Measurements from ENCODE around the gene CANT1.

CANT1 gene

DNA sequence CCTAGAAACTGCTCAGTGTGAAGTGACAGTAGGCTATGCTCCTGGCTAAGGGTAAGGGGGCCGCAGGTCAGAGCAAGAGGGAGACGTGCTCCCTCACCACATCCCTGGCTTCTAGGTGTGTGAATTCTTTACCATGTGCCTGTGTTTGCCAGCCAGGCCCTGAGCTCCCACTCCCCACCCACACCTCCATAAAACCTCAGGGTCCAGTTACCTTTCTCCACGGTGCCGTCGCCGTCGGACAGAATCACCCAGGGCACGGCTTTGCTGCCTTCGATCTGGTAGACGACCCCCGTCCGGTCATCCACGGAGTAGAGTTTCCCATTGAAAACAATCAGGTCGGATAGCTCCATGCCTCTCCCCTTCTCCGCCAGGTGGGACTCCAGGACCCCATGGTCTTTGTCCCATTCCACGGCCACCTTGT, 12.8 kb downstream of the CANT1 start:
- Mint-ChIP-seq H3K27me3 (no peaks in the 10 kb centered on the region), H3K9me3 (no peaks in the 10 kb centered on the region), H3K4me3 (no peak overlapping the region), H3K36me3 (ENCODE audit: insufficient read depth) (peaks cover 39% of the 10 kb centered on the region), H3K27ac (peak overlapping the region in 1 of 2 donors; percentile 55), H3K4me1 (ENCODE audit: low read depth in 2 of 2) (peaks cover 16 to 17% of the 10 kb centered on the region in 2 donors)
- no peak for DNase-seq
- no peak for ATAC-seq (replicated peaks)

DNA sequence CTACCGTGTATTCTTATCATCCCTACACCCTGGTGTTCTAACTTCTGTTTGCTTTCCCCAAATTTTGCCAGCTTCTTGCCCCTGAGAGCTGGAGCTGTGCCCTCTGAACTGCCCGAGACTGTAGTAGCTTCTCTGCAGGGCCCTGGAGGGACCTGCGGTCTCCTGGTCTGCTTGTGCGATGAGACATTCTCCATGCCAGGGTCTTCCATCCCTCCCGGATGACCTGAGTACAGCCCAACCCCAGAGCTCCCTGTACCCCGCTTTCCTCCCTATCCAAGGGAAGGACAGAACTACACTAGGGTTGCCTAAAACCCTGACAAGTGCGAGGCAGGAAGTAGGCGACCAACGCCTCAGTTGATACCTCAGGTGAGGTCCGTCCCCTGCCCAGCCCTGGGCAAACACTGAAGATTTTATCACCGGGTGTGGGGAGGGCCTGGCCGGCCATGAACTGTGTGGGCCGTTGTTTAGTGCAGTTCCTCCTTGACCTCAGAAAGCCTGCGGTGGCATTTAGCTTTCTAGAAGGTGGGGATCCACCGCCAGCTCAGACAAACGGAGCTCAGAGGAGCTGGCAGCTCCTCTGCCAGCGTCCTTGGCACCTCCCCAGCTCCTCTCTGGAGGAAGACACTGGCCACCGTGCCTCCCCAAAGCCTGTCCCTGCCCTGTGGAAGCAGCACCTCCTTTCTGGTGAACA, 13.7 kb downstream of the CANT1 start:
- H3K27me3 Mint-ChIP-seq: no peaks in the 10 kb centered on the region
- H3K9me3 Mint-ChIP-seq: no peaks in the 10 kb centered on the region
- H3K4me3 Mint-ChIP-seq: no peak overlapping the region
- peaks cover 10 to 11% of the 10 kb centered on the region in 2 donors for H3K4me1 Mint-ChIP-seq (ENCODE audit: low read depth in 2 of 2)
- peak overlapping the region; percentile 51 to 62 for H3K27ac Mint-ChIP-seq
- H3K36me3 Mint-ChIP-seq (ENCODE audit: insufficient read depth): peaks cover 39% of the 10 kb centered on the region
- ATAC-seq (replicated peaks): no peak
- DNase-seq: no peak

DNA sequence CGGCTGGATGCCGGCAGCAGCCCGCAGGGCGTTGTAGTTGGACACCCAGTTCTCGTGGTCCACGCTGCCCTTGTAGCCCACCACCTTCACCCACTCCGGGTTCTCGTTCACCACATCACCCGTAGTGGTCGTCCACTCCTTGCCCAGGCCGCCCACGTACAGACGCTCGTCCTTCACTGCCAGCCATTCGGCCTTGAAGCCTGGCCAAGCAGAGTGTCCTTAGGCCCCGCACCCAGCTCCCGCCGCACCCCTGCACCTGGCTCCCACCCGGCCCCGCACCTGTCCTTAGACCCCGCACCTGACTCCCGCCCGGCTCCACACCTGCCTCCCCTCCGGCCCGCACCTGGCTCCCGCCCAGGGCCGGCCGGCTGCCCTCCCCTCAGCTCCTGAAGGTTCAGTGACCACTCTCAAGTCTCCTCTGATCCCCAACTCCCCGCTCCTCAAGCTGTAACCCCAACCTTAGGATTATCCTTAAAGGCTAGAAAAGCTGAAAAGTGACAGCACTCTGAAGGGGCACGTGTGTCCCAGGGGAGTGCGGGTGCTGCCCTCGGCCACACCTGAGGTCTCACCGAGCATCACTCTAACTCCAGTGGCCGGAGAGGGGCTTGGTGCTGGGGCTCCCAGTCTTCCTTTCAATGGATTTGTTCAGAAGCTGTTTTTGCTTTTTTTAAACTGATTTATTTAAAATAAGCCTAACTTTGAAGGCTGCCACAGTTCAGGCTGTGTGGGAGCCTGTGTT, 14.4 kb downstream of the CANT1 start:
- Mint-ChIP-seq H3K4me3 (no peak overlapping the region), H3K4me1 (ENCODE audit: low read depth in 2 of 2) (peaks cover 5 to 7% of the 10 kb centered on the region in 2 donors), H3K36me3 (ENCODE audit: insufficient read depth) (peaks cover 45% of the 10 kb centered on the region), H3K27ac (peak overlapping the region; percentile 51 to 62), H3K27me3 (no peaks in the 10 kb centered on the region), H3K9me3 (no peaks in the 10 kb centered on the region)
- no peak for DNase-seq
- no peak for ATAC-seq (replicated peaks)

DNA sequence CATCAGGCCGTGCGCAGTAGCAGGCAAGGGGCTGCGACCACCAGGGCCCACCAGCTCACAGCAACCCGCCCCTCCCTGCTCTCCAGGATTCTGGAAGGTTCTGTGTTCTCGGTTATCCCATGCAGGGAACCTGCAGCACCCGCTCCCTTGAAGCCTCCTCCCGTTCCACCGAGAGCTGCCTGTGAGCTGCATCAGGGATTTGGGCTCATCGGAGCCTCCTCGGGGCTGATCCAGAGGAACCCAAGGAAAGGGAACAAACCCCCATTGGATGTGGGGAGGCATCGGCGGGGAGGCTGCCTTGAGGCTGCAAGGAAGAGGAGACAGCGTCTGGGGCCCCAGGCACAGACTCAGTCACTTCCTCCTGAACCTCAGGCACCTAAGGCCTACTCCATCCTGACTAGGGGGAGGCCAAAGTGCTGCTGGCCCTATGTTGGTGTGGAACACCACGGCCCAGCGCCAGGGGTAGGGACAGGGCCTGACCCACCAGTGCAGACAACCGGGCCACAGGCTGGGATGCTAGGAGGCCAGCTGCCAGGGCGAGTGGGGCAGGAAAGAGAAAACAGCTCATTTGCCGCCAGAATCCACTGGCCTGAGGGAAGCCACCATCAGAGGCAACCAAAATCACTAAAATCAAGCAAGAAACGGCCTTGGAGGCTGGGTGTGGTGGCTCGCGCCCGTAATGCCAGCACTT, 15.4 kb downstream of the CANT1 start:
- Mint-ChIP-seq H3K4me3 (no peak overlapping the region), H3K36me3 (ENCODE audit: insufficient read depth) (peaks cover 51% of the 10 kb centered on the region), H3K4me1 (ENCODE audit: low read depth in 2 of 2) (peaks cover 5 to 7% of the 10 kb centered on the region in 2 donors), H3K27ac (no peak overlapping the region), H3K9me3 (no peaks in the 10 kb centered on the region), H3K27me3 (no peaks in the 10 kb centered on the region)
- no peak for DNase-seq
- ATAC-seq (replicated peaks): no peak

DNA sequence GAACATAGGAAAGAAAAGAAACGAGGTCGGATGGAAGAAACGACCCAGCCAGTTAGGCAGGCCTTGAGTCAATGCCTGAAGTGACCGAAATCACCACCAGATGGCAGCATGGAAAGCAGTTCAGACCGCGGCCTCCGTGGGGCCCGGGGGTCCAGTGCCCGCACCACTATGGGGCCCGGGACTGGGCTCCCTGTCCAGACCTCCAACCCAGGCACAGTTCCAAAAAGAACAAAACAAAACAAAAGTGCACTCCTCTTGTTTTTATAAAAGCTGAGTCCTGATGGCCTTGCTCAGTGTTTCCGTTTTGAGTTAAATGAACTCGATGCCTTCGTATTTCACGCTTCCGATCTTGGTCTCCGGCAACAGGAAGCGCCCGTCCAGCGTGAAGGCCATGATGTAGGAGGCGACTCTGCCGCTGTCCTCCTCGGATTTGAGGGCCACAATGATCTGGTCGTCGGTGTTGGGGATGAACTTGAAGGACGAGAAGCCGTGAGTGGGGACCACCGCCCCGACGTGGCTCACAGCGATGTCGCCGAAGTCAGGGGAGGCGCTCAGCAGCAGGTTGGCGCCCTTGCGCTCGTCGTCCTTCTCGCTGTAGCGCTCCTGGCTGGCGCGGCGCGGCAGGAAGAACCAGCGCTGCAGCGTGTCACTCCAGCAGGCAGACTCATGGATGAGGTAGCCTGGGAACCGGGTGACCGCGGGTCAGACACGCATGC, 16.2 kb downstream of the CANT1 start:
- Mint-ChIP-seq H3K27me3 (no peaks in the 10 kb centered on the region), H3K36me3 (ENCODE audit: insufficient read depth) (peaks cover 50% of the 10 kb centered on the region), H3K4me1 (ENCODE audit: low read depth in 2 of 2) (peaks cover 5 to 7% of the 10 kb centered on the region in 2 donors), H3K4me3 (no peak overlapping the region), H3K9me3 (no peaks in the 10 kb centered on the region), H3K27ac (no peak overlapping the region)
- ATAC-seq (replicated peaks) (peak; percentile 58), DNase-seq (peak; percentile 31 to 43 (median 35))

DNA sequence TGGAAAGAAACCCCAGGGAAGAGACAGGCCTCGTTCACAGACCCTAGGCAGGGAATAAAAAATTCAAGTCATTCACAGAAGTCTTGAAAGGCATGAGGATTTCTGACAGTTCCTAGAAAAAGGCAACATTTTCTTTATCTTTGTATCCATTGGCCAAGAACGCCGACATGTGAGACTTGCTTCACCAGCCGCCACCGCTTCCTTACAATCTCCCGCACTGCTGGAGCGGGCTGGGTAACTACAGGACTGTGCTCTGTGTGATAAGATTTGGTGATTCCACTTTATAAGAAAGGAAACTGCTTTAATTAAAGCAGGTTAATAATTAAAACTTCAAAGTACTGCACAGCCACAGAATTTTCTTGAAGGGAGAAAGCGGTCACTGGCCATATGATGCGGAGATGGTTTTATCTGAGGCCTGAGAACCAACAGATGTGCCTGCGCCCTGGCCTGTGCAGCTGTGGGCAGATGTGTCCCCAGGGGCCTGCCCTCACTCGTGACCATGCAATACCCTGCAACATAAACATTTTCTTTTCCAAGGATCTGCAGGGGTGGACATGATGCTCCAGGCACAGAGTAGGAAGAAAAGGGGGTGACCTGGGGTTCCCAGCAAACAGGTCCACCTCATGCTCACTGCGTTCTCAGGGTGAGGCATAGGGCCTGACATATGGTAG, 16.9 kb downstream of the CANT1 start:
- Mint-ChIP-seq H3K9me3 (no peaks in the 10 kb centered on the region), H3K27me3 (no peaks in the 10 kb centered on the region), H3K4me3 (no peak overlapping the region), H3K27ac (no peak overlapping the region), H3K4me1 (ENCODE audit: low read depth in 2 of 2) (peaks cover 5 to 7% of the 10 kb centered on the region in 2 donors), H3K36me3 (ENCODE audit: insufficient read depth) (peaks cover 54% of the 10 kb centered on the region)
- no peak for ATAC-seq (replicated peaks)
- DNase-seq: no peak

DNA sequence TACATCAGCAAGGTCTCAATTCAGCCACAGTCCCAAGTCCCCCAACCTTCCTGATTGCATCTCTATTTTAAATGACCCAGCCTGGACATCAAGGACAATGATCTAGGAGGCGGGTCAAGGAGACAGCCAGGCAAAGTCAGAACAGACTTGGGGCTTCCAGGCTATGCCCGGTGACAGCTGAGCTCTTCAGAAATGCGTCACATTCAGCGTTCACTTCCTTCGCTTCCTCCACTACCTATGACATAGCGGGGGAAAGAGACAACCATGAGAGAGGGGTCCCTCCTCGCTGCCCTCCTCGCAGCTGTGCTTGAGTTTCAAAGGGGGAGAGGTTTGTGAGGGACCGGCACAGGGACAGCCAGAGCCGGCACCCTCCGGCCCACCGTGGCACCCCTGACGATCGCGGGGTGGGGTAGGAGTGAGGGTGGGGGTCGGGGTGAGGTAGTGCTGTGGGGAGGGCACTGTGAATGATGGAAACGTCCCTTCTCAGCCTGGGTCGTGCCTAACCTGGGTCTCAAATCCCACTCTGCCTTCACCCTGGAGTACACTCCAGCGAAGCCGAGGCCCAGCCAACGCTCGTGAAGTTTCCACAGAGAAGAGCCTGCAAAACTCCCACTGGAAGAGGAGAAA, 17.5 kb downstream of the CANT1 start:
- H3K27me3 Mint-ChIP-seq: no peaks in the 10 kb centered on the region
- H3K4me1 Mint-ChIP-seq (ENCODE audit: low read depth in 2 of 2): peaks cover 5 to 8% of the 10 kb centered on the region in 2 donors
- H3K4me3 Mint-ChIP-seq: no peak overlapping the region
- H3K9me3 Mint-ChIP-seq: no peaks in the 10 kb centered on the region
- peaks cover 51% of the 10 kb centered on the region for H3K36me3 Mint-ChIP-seq (ENCODE audit: insufficient read depth)
- no peak for DNase-seq
- no peak overlapping the region for H3K27ac Mint-ChIP-seq
- ATAC-seq (replicated peaks): no peak

DNA sequence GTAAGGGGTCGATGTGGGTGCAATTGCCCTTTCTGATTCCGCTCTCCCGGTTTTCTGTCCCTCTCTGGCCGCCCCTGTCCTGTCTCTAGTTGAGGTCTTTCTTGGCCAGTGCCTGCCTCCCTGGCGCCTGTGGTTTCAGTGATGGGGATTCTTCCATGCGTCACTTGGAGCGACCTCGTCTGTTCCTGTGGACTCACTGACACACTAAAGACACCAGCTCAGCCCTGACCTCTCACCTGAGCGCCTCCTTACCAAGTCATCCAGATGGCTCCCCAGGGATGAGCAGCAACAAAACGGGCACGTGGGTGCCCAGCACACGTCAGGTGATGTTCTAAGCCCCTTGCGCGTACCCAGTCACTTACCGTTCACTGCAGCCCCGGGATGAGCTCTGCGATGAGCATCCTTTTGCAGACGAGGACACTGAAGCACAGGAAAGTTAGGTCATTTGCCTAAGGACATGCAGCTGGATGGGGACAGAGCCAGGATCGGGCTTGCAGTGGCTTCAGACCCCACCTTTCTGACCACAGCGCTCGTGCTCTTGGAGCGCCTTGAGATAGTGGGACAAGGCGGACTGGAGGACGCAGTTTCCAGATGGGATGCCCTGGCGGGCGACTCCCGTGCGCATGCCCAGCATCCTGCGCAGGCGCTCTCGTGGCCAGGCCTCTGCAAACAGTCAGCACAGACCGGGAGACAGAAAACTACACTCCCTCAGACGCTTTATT, 18.4 kb downstream of the CANT1 start:
- ATAC-seq (replicated peaks) (no peak), DNase-seq (no peak)
- peaks cover 47% of the 10 kb centered on the region for H3K36me3 Mint-ChIP-seq (ENCODE audit: insufficient read depth)
- H3K4me3 Mint-ChIP-seq: no peak overlapping the region
- no peaks in the 10 kb centered on the region for H3K27me3 Mint-ChIP-seq
- no peak overlapping the region for H3K27ac Mint-ChIP-seq
- H3K4me1 Mint-ChIP-seq (ENCODE audit: low read depth in 2 of 2): peaks cover 11 to 16% of the 10 kb centered on the region in 2 donors
- no peaks in the 10 kb centered on the region for H3K9me3 Mint-ChIP-seq

DNA sequence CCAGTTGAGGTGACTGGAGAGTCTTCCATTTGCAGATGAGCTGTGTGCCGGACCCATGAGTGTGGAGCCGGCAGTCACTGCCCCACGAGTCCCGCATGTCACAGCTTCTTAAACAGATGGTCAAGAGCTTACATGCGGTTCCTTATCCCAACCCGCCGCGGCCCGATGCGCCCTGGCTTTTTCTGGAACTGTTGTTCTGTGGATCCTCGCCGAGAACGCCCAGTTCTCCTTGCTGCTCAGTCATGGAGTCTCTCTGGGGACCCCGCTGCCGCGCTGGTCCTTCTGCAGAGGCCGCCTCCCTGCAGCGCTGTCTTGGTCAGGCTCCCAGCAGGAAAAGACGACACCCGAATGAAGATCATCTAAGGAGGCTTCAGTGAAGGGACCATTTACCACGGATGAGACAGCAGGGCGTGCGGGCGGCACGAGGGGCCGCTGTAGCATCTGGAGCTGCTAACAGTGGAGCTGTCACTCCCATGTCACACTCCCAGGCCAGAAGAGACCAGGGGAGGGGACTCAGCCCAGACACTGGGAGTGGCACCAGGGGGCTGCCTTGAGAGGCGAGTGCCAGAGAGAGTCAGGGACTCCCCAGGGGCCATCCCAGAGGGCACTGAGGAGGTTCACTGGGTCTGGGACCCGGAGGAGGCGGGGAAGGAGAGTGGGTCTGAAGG, 19.1 kb downstream of the CANT1 start:
- H3K27ac Mint-ChIP-seq: peak overlapping the region in 1 of 2 donors; percentile 46

DNA sequence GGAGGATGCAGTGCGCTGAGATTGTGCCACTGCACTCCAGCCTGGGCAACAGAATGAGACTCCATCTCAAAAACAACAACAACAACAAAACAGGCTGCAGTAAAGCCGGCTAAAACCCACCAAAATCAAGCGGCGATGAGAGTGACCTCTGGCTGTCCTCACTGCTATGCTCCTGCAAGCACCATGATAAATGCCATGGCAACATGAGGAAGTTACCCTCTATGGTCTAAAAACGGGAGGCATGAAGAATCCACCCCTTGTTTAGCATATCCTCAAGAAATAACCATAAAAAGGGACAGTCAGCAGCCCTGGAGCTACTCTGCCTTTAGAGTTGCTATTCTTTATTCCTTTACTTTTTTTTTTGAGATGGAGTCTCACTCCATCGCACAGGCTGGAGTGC, 21.4 kb downstream of the CANT1 start:
- no peaks in the 10 kb centered on the region for H3K9me3 Mint-ChIP-seq
- no peak overlapping the region for H3K4me3 Mint-ChIP-seq
- no peak for DNase-seq
- H3K36me3 Mint-ChIP-seq (ENCODE audit: insufficient read depth): peaks cover 34% of the 10 kb centered on the region
- H3K27me3 Mint-ChIP-seq: no peaks in the 10 kb centered on the region
- peaks cover 11 to 14% of the 10 kb centered on the region in 2 donors for H3K4me1 Mint-ChIP-seq (ENCODE audit: low read depth in 2 of 2)
- no peak overlapping the region for H3K27ac Mint-ChIP-seq
- ATAC-seq (replicated peaks): no peak

More for the DNA sequence above, 19.1 kb downstream of the CANT1 start:
- Mint-ChIP-seq H3K27me3 (no peaks in the 10 kb centered on the region), H3K4me3 (no peak overlapping the region), H3K36me3 (ENCODE audit: insufficient read depth) (peaks cover 40% of the 10 kb centered on the region), H3K4me1 (ENCODE audit: low read depth in 2 of 2) (peaks cover 11 to 16% of the 10 kb centered on the region in 2 donors), H3K9me3 (no peaks in the 10 kb centered on the region)
- ATAC-seq (replicated peaks) (no peak), DNase-seq (no peak)

DNA sequence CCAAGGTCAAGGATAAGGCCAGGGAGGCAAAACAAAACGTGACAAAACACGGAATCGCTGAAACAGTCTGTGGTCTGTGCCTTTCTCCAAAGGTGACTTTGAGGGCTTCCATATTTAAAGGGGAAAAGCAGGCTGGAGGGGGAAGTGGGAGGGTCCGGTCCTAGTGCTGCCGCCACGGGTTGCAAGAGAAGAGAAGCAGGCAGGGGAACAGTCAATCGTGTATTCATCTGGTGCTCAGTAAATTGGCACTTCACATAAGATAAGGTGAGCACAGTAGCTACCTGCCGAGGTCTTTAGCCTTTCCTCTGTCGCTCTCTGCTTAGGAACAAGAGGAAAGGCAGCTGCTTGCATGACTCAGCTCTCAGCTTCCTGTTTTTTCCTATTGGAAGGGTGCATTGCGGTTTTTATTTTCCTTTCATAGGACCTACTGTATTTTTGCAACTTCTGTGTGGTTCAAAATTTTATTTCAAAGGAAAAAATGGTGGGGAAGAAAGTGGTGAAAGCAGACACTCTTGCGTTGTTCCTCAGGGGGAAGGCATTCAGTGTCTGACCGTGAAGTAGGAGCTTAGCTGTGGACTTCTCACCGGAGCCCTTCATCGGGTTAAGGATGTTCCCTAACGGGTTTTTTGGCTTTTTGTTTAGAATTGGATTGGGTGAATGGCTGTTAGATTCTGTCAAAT, 22.8 kb downstream of the CANT1 start:
- Mint-ChIP-seq H3K4me3 (no peak overlapping the region), H3K4me1 (ENCODE audit: low read depth in 2 of 2) (peaks cover 6 to 9% of the 10 kb centered on the region in 2 donors), H3K27ac (no peak overlapping the region), H3K36me3 (ENCODE audit: insufficient read depth) (peaks cover 28% of the 10 kb centered on the region), H3K27me3 (no peaks in the 10 kb centered on the region), H3K9me3 (no peaks in the 10 kb centered on the region)
- no peak for DNase-seq
- ATAC-seq (replicated peaks): no peak

Data from effector memory CD8-positive, alpha-beta T cell (primary cell).